Caco-2 (cell line): ENCODE measurements around the gene MAGEL2. TPM values are rescaled to one million over a fixed set of nuclear protein-coding genes. Genes with fewer than 3 reads are reported as not detected.

Source experiments
- BruUV-seq: library from RNA; stranded (reverse); fragments of 400-500 nt; replicated peaks from 2 replicates; lab custom pipeline; 2021; lab: Mats Ljungman, UMichigan
- CTCF ChIA-PET: fragments of 300-600 bp; sonication (Branson Sonifier 250); formaldehyde crosslinking; loops from one replicate; lab custom pipeline; 2022; ENCODE audit warnings: antibody characterized with exemption; lab: Charles Lee
- POLR2A ChIA-PET: fragments of 300-600 bp; sonication (Branson Sonifier 250); formaldehyde crosslinking; loops from one replicate; lab custom pipeline; 2022; ENCODE audit warnings: antibody characterized with exemption; lab: Charles Lee
- DNase-seq, 2 experiments: peaks; one replicate each; pipeline versions ENCODE4 v3.0.0 to v3.0.0-alpha.2; 2020 to 2022
- H3K27me3 ChIP-seq: replicated peaks from 2 replicates; pipeline ENCODE4 v1.6.0; 2011; ENCODE audit warnings: low read length; ENCODE audit not compliant: control insufficient read depth, insufficient read depth
- H3K36me3 ChIP-seq: 2 replicates; pipeline ENCODE4 v1.5.1; 2011; ENCODE audit warnings: low read length; ENCODE audit not compliant: control insufficient read depth, insufficient read depth
- H3K4me1 ChIP-seq: fragments of 250-450 bp; sonication (Bioruptor Pico); 2 replicates; pipeline ENCODE4 v1.5.1; 2020; ENCODE audit warnings: mild to moderate bottlenecking
- H3K4me3 ChIP-seq: 2 replicates; pipeline ENCODE4 v1.5.1; 2011; ENCODE audit warnings: low read depth, mild to moderate bottlenecking, control low read depth, low read length
- H3K9me3 ChIP-seq: fragments of 250-450 bp; sonication (Bioruptor Pico); 2 replicates; pipeline ENCODE4 v1.5.1; 2020; ENCODE audit warnings: mild to moderate bottlenecking, moderate library complexity
- H3K27ac Mint-ChIP-seq: one replicate; pipeline ENCODE4 v1.8.0; 2022; ENCODE audit warnings: mixed read lengths; ENCODE audit not compliant: unreplicated experiment
- H3K27me3 Mint-ChIP-seq: one replicate; pipeline ENCODE4 v1.8.0; 2022; ENCODE audit warnings: mixed read lengths; ENCODE audit not compliant: insufficient read depth, unreplicated experiment
- H3K36me3 Mint-ChIP-seq: one replicate; pipeline ENCODE4 v1.8.0; 2022; ENCODE audit warnings: mild to moderate bottlenecking, mixed read lengths; ENCODE audit not compliant: insufficient read depth, unreplicated experiment
- H3K4me1 Mint-ChIP-seq: one replicate; pipeline ENCODE4 v1.8.0; 2022; ENCODE audit warnings: low read depth, mixed read lengths; ENCODE audit not compliant: unreplicated experiment
- H3K4me3 Mint-ChIP-seq: one replicate; pipeline ENCODE4 v1.8.0; 2022; ENCODE audit warnings: mild to moderate bottlenecking, moderate library complexity, mixed read lengths; ENCODE audit not compliant: unreplicated experiment
- H3K9me3 Mint-ChIP-seq: one replicate; pipeline ENCODE4 v1.8.0; 2022; ENCODE audit warnings: mixed read lengths; ENCODE audit not compliant: unreplicated experiment
- intact Hi-C: fragments of 100-400 bp; cut with micrococcal nuclease; formaldehyde crosslinking; loops from one replicate; pipeline ENCODE4 v1.10.0; 2022; ENCODE audit not compliant: unreplicated experiment
- total RNA-seq: library from RNA; stranded (reverse); gene quantifications from 2 replicates; pipeline ENCODE4 v1.2.3, GENCODE V29; 2022
- TF ChIP-seq, protein P1 (sequence below), 2 experiments: fragments of 200-600 bp in 1 of 2; IDR thresholded peaks; 1 replicate in 1 of 2; 2 replicates in 1 of 2; pipeline versions ENCODE4 v1.5.1 to v1.8.0; 2011 to 2022; ENCODE audit warnings: antibody characterized with exemption in 1 of 2, control low read depth in 1 of 2, inconsistent platforms in 1 of 2, low read depth in 1 of 2, low read length in 1 of 2, mild to moderate bottlenecking in 1 of 2, moderate library complexity in 1 of 2; ENCODE audit not compliant: insufficient read depth in 1 of 2, severe bottlenecking in 1 of 2, unreplicated experiment in 1 of 2

MAGEL2 gene
- total RNA-seq, 1 experiment from 2014 or later = not detected

DNA sequence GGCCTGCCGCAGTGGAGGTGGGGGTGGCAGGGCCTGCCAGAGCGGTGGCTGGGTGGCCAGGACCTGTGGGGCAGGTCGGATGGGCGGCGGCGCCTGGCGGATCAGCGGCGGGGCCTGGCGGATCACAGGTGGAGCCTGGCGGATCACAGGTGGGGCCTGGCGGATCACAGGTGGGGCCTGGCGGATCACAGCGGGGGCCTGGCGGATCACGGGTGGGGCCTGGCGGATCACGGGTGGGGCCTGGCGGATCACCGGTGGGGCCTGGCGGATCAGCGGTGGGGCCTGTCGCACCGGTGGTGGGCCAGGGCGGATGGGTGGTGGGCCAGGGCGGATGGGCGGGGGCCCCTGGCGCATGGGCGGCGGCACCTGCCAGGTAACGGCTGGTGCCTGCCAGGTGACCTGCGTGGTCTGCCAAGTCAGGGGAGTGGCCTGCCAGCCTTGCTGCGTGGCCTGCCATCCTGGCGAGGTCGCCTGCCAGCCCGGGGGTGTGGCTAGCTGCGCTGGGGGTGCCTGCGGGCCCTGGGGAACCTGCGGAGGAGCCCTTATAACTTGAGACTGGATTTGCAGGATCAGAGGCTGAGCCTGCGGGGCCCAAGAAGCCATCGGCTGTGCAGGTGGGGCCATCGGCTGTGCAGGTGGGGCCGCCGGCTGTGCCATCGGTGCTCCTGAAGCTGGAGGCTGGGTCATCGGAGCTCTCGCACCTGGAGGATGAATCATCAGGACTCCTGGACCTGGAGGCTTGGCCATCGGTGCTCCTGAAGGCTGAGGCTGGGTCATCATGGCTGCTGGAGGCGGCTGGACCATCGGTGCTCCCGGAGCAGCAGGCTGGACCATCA, 1.3 kb downstream of the MAGEL2 start:
- Histone ChIP-seq H3K4me3 (no peak overlapping the region), H3K36me3 (no peaks in the 10 kb centered on the region), H3K27me3 (no peaks in the 10 kb centered on the region), H3K9me3 (no peaks in the 10 kb centered on the region), H3K4me1 (no peaks in the 10 kb centered on the region)
- Mint-ChIP-seq H3K4me1 (no peaks in the 10 kb centered on the region), H3K27me3 (peaks cover 11% of the 10 kb centered on the region), H3K36me3 (no peaks in the 10 kb centered on the region), H3K4me3 (no peak overlapping the region), H3K9me3 (no peaks in the 10 kb centered on the region), H3K27ac (no peak overlapping the region)
- intact Hi-C loops = no loop called here
- no peak for DNase-seq
- TF ChIP-seq, protein P1, sequence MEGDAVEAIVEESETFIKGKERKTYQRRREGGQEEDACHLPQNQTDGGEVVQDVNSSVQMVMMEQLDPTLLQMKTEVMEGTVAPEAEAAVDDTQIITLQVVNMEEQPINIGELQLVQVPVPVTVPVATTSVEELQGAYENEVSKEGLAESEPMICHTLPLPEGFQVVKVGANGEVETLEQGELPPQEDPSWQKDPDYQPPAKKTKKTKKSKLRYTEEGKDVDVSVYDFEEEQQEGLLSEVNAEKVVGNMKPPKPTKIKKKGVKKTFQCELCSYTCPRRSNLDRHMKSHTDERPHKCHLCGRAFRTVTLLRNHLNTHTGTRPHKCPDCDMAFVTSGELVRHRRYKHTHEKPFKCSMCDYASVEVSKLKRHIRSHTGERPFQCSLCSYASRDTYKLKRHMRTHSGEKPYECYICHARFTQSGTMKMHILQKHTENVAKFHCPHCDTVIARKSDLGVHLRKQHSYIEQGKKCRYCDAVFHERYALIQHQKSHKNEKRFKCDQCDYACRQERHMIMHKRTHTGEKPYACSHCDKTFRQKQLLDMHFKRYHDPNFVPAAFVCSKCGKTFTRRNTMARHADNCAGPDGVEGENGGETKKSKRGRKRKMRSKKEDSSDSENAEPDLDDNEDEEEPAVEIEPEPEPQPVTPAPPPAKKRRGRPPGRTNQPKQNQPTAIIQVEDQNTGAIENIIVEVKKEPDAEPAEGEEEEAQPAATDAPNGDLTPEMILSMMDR (IDR thresholded peaks at IDR 0.05; ENCODE audit: insufficient read depth in 1 of 2, low read depth in 1 of 2, low read length in 1 of 2, severe bottlenecking in 1 of 2, unreplicated experiment in 1 of 2) = no peak
- ChIA-PET CTCF (no interaction called here), POLR2A (no interaction called here)
- BruUV-seq = no TSS peak

DNA sequence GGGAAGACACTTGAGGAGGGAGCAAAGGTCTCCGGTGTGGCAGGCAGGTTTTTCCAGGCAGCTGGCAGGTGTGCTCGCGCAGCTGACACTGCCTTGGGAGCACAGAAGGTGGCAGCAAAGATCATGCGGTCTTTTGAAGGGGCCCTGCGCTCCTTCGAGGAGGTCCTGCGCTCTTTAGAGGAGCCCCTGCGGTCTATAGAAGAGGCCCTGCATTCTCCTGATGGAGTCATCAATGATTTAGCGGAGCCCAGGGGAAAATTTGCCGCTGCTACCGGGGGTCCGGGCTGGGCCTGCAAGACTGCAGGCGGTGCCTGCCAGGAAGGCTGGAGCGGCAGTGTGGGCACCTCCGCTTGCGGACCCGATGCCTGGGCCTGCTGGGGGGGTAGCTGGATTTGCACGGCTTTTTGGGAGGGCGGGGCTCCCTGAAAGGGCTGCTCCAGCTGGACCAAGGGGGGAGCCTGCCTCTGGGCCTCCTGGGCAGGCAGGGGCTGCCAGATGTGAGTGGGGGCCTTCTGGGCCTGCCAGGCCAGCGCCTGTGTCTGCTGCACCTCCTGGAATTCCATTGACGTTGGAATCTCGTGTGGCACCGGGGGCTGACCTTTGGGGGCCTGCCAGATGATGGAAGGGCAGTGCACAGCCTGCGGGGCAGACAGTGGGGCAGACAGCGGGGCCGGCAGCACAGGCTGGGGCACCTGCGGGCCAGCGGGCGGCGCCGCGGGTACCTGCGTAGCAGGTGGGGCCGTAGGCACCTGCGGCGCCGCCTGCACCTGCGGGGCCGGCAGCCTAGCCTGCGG, 2.1 kb downstream of the MAGEL2 start:
- Mint-ChIP-seq H3K4me3 (no peak overlapping the region), H3K36me3 (no peaks in the 10 kb centered on the region), H3K27ac (no peak overlapping the region), H3K9me3 (no peaks in the 10 kb centered on the region), H3K4me1 (no peaks in the 10 kb centered on the region), H3K27me3 (peaks cover 7% of the 10 kb centered on the region)
- H3K4me3 ChIP-seq = no peak overlapping the region
- H3K4me1 ChIP-seq = no peaks in the 10 kb centered on the region
- no peak for DNase-seq
- CTCF ChIA-PET = no interaction called here
- TF ChIP-seq, protein P1 (IDR thresholded peaks at IDR 0.05; ENCODE audit: insufficient read depth in 1 of 2, low read depth in 1 of 2, low read length in 1 of 2, severe bottlenecking in 1 of 2, unreplicated experiment in 1 of 2) = peak in 1 of 2 experiments; percentile 26
- H3K36me3 ChIP-seq = no peaks in the 10 kb centered on the region
- intact Hi-C loops = no loop called here
- no peaks in the 10 kb centered on the region for H3K9me3 ChIP-seq
- POLR2A ChIA-PET = no interaction called here
- no peaks in the 10 kb centered on the region for H3K27me3 ChIP-seq
- no TSS peak for BruUV-seq

DNA sequence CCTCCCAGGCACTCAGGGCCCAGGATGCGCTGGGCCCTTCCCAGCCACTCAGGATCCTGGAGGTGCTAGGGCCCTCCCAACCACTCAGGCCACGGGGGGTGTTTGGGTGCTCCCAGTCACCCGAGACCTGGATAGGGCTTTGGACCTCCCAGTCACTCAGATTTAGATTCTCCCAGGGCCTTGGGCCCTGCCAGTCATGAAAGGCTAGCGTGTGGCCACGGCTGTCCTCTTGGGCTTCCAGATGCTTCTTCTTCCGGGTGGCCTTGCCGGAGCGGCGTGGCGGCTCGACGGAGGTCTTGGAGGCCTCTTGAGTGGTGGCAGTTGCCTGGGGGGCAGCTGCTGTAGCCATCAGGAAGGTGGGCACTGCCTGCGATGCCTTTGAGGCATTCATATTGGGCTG, 2.8 kb downstream of the MAGEL2 start:
- no peaks in the 10 kb centered on the region for H3K4me1 ChIP-seq
- no peaks in the 10 kb centered on the region for H3K27me3 ChIP-seq
- ChIA-PET POLR2A (no interaction called here), CTCF (no interaction called here)
- no peaks in the 10 kb centered on the region for H3K9me3 ChIP-seq
- Mint-ChIP-seq H3K9me3 (no peaks in the 10 kb centered on the region), H3K4me3 (no peak overlapping the region), H3K36me3 (no peaks in the 10 kb centered on the region), H3K4me1 (no peaks in the 10 kb centered on the region), H3K27me3 (peaks cover 7% of the 10 kb centered on the region), H3K27ac (no peak overlapping the region)
- no peak for DNase-seq
- H3K36me3 ChIP-seq = no peaks in the 10 kb centered on the region
- BruUV-seq = no TSS peak
- no peak overlapping the region for H3K4me3 ChIP-seq
- TF ChIP-seq, protein P1 (IDR thresholded peaks at IDR 0.05; ENCODE audit: insufficient read depth in 1 of 2, low read depth in 1 of 2, low read length in 1 of 2, severe bottlenecking in 1 of 2, unreplicated experiment in 1 of 2) = no peak
- intact Hi-C loops = no loop called here
